Breast epithelium (tissue), 4 donors: ENCODE measurements around the gene C11orf42. TPM values are rescaled to one million over a fixed set of nuclear protein-coding genes. Genes with fewer than 3 reads are reported as not detected.

Experiments
- DNase-seq, 2 donors: peaks; one replicate each; pipeline ENCODE4 v3.0.0-alpha.2; 2019; ENCODE audit warnings: low spot score in 2 of 2
- H3K27ac ChIP-seq, 2 donors: fragments of 200-600 bp; sonication (generic) in 1 of 2; one replicate each; pipeline ENCODE4 v1.5.1; 2016 to 2019; ENCODE audit warnings: mild to moderate bottlenecking in 1 of 2
- H3K27me3 ChIP-seq, 2 donors: fragments of 200-600 bp; sonication (generic) in 1 of 2; one replicate each; pipeline versions ENCODE4 v1.5.1 to v1.6.0; 2017 to 2019; ENCODE audit warnings: control low read depth in 1 of 2, mild to moderate bottlenecking in 1 of 2
- H3K36me3 ChIP-seq: fragments of 200-600 bp; one replicate; pipeline ENCODE4 v1.5.1; 2019
- H3K4me1 ChIP-seq, 2 donors: fragments of 200-600 bp; sonication (generic); one replicate each; pipeline ENCODE4 v1.5.1; 2016 to 2019; ENCODE audit warnings: control low read depth in 1 of 2
- H3K4me3 ChIP-seq, 3 donors: fragments of 200-600 bp; sonication (generic); 1 replicate in 2 of 3; 2 replicates in 1 of 3; pipeline ENCODE4 v1.5.1; 2016 to 2019; ENCODE audit warnings: mild to moderate bottlenecking in 3 of 3, moderate library complexity in 2 of 3
- H3K9me3 ChIP-seq, 2 donors: fragments of 200-600 bp; sonication (generic) in 1 of 2; one replicate each; pipeline ENCODE4 v1.5.1; 2016 to 2019; ENCODE audit warnings: control low read depth in 1 of 2
- CTCF ChIP-seq, 3 donors: fragments of 450-650 bp; IDR thresholded peaks; one replicate each; pipeline ENCODE4 v1.5.1; 2016 to 2017; ENCODE audit warnings: antibody characterized with exemption in 3 of 3, mild to moderate bottlenecking in 3 of 3, moderate library complexity in 3 of 3
- POLR2A ChIP-seq: fragments of 450-650 bp; IDR thresholded peaks from one replicate; pipeline ENCODE4 v1.6.1; 2016; ENCODE audit warnings: antibody characterized with exemption, mild to moderate bottlenecking, moderate library complexity
- POLR2AphosphoS5 ChIP-seq, 3 donors: sonication (generic); formaldehyde crosslinking; IDR thresholded peaks; one replicate each; pipeline ENCODE4 v1.6.1; 2017; ENCODE audit warnings: antibody characterized with exemption in 3 of 3
- intact Hi-C: fragments of 100-400 bp; cut with DNase I; formaldehyde crosslinking; loops from one replicate; pipeline ENCODE4 v1.15.1; 2023; ENCODE audit warnings: low total_unique reads
- total RNA-seq, 3 donors: library from RNA; depleted of rRNA; stranded (reverse); fragments of >200 nt; gene quantifications; one replicate each; pipeline ENCODE4 v1.1.0, GENCODE V29; 2016

The C11orf42 gene
- total RNA-seq, 3 donors from 2014 or later = not detected

DNA sequence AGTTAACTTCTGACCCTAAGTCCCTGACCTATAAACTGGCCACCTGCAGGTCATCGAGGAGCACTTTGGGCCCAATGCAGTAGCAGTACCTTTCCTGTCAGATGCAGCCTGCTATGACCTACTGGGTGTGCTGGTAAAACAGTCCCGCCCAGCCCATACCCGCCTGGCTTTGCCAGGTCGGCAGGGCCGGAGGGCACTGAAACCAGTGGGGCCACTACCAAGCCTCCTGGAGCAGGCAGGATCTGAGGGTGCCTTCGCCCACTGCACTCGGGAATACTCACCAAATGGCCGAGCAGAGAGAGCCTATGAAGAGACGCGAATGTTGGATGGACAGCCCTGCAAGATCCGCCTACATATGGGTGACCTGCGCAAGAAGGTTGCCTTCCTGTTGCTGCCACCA is 4.4 kb downstream of the C11orf42 start:
- H3K4me3 ChIP-seq = no peak overlapping the region
- H3K9me3 ChIP-seq = no peaks in the 10 kb centered on the region
- H3K4me1 ChIP-seq = no peaks in the 10 kb centered on the region
- TF ChIP-seq POLR2A (no peak), CTCF (IDR thresholded peaks at IDR 0.05) (no peak), POLR2AphosphoS5 (IDR thresholded peaks at IDR 0.05) (no peak)
- DNase-seq = no peak
- peaks cover 11% of the 10 kb centered on the region for H3K36me3 ChIP-seq
- no peaks in the 10 kb centered on the region for H3K27me3 ChIP-seq
- no peak overlapping the region for H3K27ac ChIP-seq
- intact Hi-C loops = no loop called here

GRCh38 chr11:6210274-6210955 is 5.1 kb downstream of the C11orf42 start:
- H3K36me3 ChIP-seq = peaks cover 12% of the 10 kb centered on the region
- TF ChIP-seq CTCF (IDR thresholded peaks at IDR 0.05) (no peak), POLR2AphosphoS5 (IDR thresholded peaks at IDR 0.05) (no peak)
- no peak overlapping the region for H3K4me3 ChIP-seq
- no peaks in the 10 kb centered on the region for H3K4me1 ChIP-seq
- no peaks in the 10 kb centered on the region for H3K27me3 ChIP-seq
- H3K27ac ChIP-seq = no peak overlapping the region
- intact Hi-C loops = no loop called here
- no peaks in the 10 kb centered on the region for H3K9me3 ChIP-seq
- DNase-seq = no peak

GRCh38 chr11:6214530-6214929 is 9.2 kb downstream of the C11orf42 start:
- TF ChIP-seq CTCF (IDR thresholded peaks at IDR 0.05) (no peak), POLR2AphosphoS5 (IDR thresholded peaks at IDR 0.05) (no peak), POLR2A (no peak)
- H3K4me3 ChIP-seq = no peak overlapping the region
- no peaks in the 10 kb centered on the region for H3K27me3 ChIP-seq
- H3K9me3 ChIP-seq = no peaks in the 10 kb centered on the region
- peaks cover 22% of the 10 kb centered on the region for H3K36me3 ChIP-seq
- DNase-seq = no peak
- intact Hi-C loops = no loop called here
- H3K4me1 ChIP-seq = no peaks in the 10 kb centered on the region
- no peak overlapping the region for H3K27ac ChIP-seq

GRCh38 chr11:6216501-6216900 is 11.1 kb downstream of the C11orf42 start:
- DNase-seq = no peak
- Histone ChIP-seq H3K9me3 (no peaks in the 10 kb centered on the region), H3K27ac (no peak overlapping the region), H3K4me1 (no peaks in the 10 kb centered on the region), H3K4me3 (no peak overlapping the region), H3K27me3 (no peaks in the 10 kb centered on the region), H3K36me3 (peaks cover 16% of the 10 kb centered on the region)
- TF ChIP-seq POLR2A (no peak), CTCF (IDR thresholded peaks at IDR 0.05) (no peak), POLR2AphosphoS5 (IDR thresholded peaks at IDR 0.05) (no peak)
- intact Hi-C loops = no loop called here

DNA sequence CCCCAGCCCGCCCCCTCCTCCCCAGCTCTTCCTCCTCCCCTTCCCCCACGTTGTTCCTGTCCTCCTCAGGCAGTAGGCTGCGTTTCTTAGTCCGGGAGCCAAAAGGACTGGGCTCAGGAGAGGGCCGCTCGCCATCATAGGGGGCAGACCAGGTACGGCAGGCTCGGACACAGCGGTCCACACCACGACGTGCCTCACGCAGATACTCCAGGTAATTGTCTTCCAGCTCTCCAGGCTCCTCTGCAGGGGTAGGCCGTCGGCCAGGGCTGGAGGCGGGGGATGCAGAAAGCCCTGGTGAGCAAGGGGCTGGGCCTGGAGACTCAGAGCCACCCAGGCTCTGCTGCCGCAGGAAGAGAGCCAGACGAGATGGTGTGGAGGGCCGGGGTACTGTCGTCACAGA is 12.4 kb downstream of the C11orf42 start:
- H3K9me3 ChIP-seq = no peaks in the 10 kb centered on the region
- no peaks in the 10 kb centered on the region for H3K4me1 ChIP-seq
- H3K4me3 ChIP-seq = no peak overlapping the region
- H3K27me3 ChIP-seq = no peaks in the 10 kb centered on the region
- H3K36me3 ChIP-seq = peaks cover 16% of the 10 kb centered on the region
- intact Hi-C loops = no loop called here
- no peak for DNase-seq
- TF ChIP-seq CTCF (IDR thresholded peaks at IDR 0.05) (no peak), POLR2AphosphoS5 (IDR thresholded peaks at IDR 0.05) (no peak), POLR2A (no peak)
- H3K27ac ChIP-seq = no peak overlapping the region
